D721Med (cell line): ENCODE data around the gene HOXB7.

Source experiments
- DNase-seq: peaks from one replicate; pipeline ENCODE4 v3.0.0; 2011; ENCODE audit warnings: low spot score; ENCODE audit not compliant: insufficient read length
- FAIRE-seq: peaks from 2 replicates; lab custom pipeline; 2011; peaks lifted over from hg19 to GRCh38; lab: Jason Lieb, UNC
- CTCF ChIP-seq: IDR thresholded peaks from 2 replicates; pipeline ENCODE4 v1.5.1; 2012; ENCODE audit warnings: mild to moderate bottlenecking, control low read depth; ENCODE audit not compliant: insufficient read depth; ENCODE audit errors: missing control alignments

The HOXB7 gene

GRCh38 chr17:48645639-48646182 is 34.9 kb upstream of the HOXB7 start:
- no peak for TF ChIP-seq CTCF
- no peak for DNase-seq
- no peak for FAIRE-seq

- DNase-seq (no peak), FAIRE-seq (no peak)
- TF ChIP-seq CTCF, result no peak
Observed at GRCh38 chr17:48644910-48645557, 34.2 kb upstream of the HOXB7 start.

- FAIRE-seq, result no peak
- no peak for DNase-seq
- TF ChIP-seq CTCF, result no peak
Observed at GRCh38 chr17:48644159-48644558, 33.3 kb upstream of the HOXB7 start.

GRCh38 chr17:48643697-48644012 is 32.8 kb upstream of the HOXB7 start:
- TF ChIP-seq CTCF, result no peak
- FAIRE-seq (no peak), DNase-seq (no peak)

- DNase-seq (no peak), FAIRE-seq (no peak)
- no peak for TF ChIP-seq CTCF
Observed at GRCh38 chr17:48642843-48643696, 32.3 kb upstream of the HOXB7 start.

- FAIRE-seq, result no peak
- no peak for DNase-seq
Observed at GRCh38 chr17:48642059-48642842, 31.4 kb upstream of the HOXB7 start.

More at GRCh38 chr17:48642059-48642842, 31.4 kb upstream of the HOXB7 start:
- TF ChIP-seq CTCF, result no peak
